Measurements from ENCODE around the gene IGFN1. TPM values are rescaled to one million over a fixed set of nuclear protein-coding genes. Genes with fewer than 3 reads are reported as not detected.
A peak's percentile ranks its signal among the peaks of the same experiment; 100 is the strongest.

The IGFN1 gene
- total and polyA plus RNA-seq, 10 donors, result 0.02 to 0.03 (median 0.02) TPM; not detected in 7

DNA sequence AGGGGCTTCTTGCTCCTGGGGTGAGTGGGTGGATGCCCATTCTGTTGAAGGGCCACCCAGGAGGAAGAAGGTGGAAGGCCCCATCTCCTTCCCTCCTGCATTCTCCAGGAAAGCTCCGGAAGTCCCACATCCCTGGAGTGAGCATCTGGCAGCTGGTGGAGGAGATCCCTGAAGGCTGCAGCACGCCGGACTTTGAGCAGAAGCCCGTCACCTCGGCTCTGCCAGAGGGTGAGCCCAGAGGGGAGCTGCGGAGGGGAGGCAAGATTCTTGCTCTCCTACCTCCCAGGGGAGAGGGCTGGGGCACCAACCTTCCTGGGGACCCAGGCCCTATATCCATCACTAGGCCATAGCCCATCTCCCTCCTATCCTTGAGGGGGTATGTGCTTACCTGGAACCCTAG lies 3.4 kb downstream of the IGFN1 start:
- intact Hi-C loops (cut with DNase I; ENCODE audit: low total_unique reads), result no loop called here
- DNase-seq, result peak; percentile 54
- H3K36me3 ChIP-seq, result no peaks in the 10 kb centered on the region
- 80 to 92% (median 89%) methylated on average over 6 of the region's 6 CpGs for WGBS, 5 donors
- H3K4me3 ChIP-seq, result no peak overlapping the region
- TF ChIP-seq POLR2A (IDR thresholded peaks at IDR 0.05) (no peak), POLR2AphosphoS5 (IDR thresholded peaks at IDR 0.05) (no peak)
- TF ChIP-seq, protein P1, sequence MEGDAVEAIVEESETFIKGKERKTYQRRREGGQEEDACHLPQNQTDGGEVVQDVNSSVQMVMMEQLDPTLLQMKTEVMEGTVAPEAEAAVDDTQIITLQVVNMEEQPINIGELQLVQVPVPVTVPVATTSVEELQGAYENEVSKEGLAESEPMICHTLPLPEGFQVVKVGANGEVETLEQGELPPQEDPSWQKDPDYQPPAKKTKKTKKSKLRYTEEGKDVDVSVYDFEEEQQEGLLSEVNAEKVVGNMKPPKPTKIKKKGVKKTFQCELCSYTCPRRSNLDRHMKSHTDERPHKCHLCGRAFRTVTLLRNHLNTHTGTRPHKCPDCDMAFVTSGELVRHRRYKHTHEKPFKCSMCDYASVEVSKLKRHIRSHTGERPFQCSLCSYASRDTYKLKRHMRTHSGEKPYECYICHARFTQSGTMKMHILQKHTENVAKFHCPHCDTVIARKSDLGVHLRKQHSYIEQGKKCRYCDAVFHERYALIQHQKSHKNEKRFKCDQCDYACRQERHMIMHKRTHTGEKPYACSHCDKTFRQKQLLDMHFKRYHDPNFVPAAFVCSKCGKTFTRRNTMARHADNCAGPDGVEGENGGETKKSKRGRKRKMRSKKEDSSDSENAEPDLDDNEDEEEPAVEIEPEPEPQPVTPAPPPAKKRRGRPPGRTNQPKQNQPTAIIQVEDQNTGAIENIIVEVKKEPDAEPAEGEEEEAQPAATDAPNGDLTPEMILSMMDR (IDR thresholded peaks at IDR 0.05 in 8 of 11, conservative IDR thresholded peaks at IDR 0.05 in 3 of 11), result no peak
- H3K27me3 ChIP-seq (replicated peaks in 1 of 7), result peaks cover 0 to 20% (median 5%) of the 10 kb centered on the region in 7 donors
- H3K9me3 ChIP-seq, result no peaks in the 10 kb centered on the region
- no peaks in the 10 kb centered on the region for H3K4me1 ChIP-seq
- no peak overlapping the region for H3K27ac ChIP-seq

DNA sequence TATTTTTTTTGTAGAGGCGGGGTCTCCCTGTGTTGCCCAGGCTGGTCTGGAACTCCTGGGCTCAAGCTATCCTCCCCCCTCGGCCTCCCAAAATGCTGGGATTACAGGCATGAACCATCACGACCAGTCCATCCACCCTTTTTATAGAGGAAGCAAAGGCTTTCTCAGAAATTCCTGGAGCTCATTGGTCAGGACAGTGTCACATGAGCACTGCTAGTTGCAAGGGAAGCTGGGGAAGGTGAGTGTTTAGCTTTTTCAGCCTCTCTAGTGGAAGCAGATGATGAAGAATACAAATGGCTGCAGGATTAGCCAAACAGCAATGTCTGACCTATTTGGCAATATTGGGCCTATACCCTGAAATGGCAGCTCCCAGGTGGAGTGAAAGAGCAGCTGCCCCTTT lies 8.0 kb downstream of the IGFN1 start:
- DNase-seq, result peak; percentile 14
- H3K4me3 ChIP-seq, result no peak overlapping the region
- no peaks in the 10 kb centered on the region for H3K27me3 ChIP-seq (replicated peaks in 1 of 7)
- intact Hi-C loops (cut with DNase I; ENCODE audit: low total_unique reads), result no loop called here
- H3K4me1 ChIP-seq, result no peaks in the 10 kb centered on the region
- no peak overlapping the region for H3K27ac ChIP-seq
- TF ChIP-seq, protein P1 (IDR thresholded peaks at IDR 0.05 in 8 of 11, conservative IDR thresholded peaks at IDR 0.05 in 3 of 11), result no peak
- TF ChIP-seq POLR2A (IDR thresholded peaks at IDR 0.05) (no peak), POLR2AphosphoS5 (IDR thresholded peaks at IDR 0.05) (no peak)
- H3K36me3 ChIP-seq, result no peaks in the 10 kb centered on the region
- no peaks in the 10 kb centered on the region for H3K9me3 ChIP-seq
- WGBS, 5 donors, result 81 to 92% (median 87%) methylated on average over 3 of the region's 3 CpGs

DNA sequence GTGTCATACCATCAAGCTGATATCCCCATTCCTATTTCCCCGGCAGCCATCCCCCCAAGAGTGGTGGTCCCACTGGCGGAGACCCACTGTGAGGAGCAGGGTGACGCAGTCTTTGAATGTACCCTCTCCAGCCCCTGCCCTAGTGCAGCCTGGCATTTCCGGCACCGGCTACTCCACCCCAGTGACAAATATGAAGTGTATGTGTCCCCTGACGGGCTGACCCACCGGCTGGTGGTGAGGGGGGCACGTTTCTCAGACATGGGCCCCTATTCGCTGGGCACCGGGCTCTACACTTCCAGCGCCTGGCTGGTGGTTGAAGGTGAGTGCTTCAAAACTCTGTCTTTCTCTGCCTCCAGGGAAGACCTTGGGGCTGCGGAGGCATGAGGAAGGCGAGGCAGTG lies 14.4 kb downstream of the IGFN1 start:
- H3K4me1 ChIP-seq, result no peaks in the 10 kb centered on the region
- no peaks in the 10 kb centered on the region for H3K9me3 ChIP-seq
- 79 to 87% (median 81%) methylated on average over 11 to 13 of the region's 13 CpGs for WGBS, 5 donors
- DNase-seq, result peak; percentile 62
- TF ChIP-seq POLR2AphosphoS5 (IDR thresholded peaks at IDR 0.05) (no peak), POLR2A (IDR thresholded peaks at IDR 0.05) (no peak)
- TF ChIP-seq, protein P1 (IDR thresholded peaks at IDR 0.05 in 8 of 11, conservative IDR thresholded peaks at IDR 0.05 in 3 of 11), result no peak
- intact Hi-C loops (cut with DNase I; ENCODE audit: low total_unique reads), result no loop called here
- H3K27ac ChIP-seq, result no peak overlapping the region
- peaks cover 0 to 15% (median 0%) of the 10 kb centered on the region in 7 donors for H3K27me3 ChIP-seq (replicated peaks in 1 of 7)
- H3K36me3 ChIP-seq, result no peaks in the 10 kb centered on the region
- no peak overlapping the region for H3K4me3 ChIP-seq

DNA sequence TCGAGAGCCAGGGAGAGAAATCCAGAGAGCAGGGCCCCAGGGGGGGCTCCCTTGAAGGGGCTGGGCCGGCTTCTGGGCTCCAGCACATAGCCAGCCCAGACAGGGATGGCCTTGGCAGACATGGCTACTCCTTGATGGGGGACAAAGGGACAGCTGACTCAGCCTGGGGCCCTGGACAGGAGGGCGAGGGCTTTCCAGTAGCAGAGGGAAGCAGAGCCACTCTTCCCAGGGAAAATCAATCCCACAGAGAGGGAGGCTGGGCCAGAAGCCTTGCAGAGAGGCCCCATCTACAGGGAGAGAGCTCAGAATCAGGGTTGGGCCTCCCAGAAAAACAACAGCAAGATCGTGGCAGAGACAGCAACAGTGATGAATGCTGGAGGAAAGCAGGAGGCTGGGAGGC lies 15.6 kb downstream of the IGFN1 start:
- TF ChIP-seq, protein P1 (IDR thresholded peaks at IDR 0.05 in 8 of 11, conservative IDR thresholded peaks at IDR 0.05 in 3 of 11), result no peak
- TF ChIP-seq POLR2AphosphoS5 (IDR thresholded peaks at IDR 0.05), result no peak
- TF ChIP-seq POLR2A (IDR thresholded peaks at IDR 0.05), result no peak
- peak; percentile 63 for DNase-seq

More for the DNA sequence above, 15.6 kb downstream of the IGFN1 start:
- intact Hi-C loops (cut with DNase I; ENCODE audit: low total_unique reads), result no loop called here
- WGBS, 5 donors, result 55 to 73% (median 65%) methylated on average over 4 of the region's 4 CpGs
- H3K27ac ChIP-seq, result no peak overlapping the region
- no peak overlapping the region for H3K4me3 ChIP-seq
- no peaks in the 10 kb centered on the region for H3K36me3 ChIP-seq
- H3K4me1 ChIP-seq, result no peaks in the 10 kb centered on the region
- H3K9me3 ChIP-seq, result no peaks in the 10 kb centered on the region
- peaks cover 0 to 18% (median 0%) of the 10 kb centered on the region in 7 donors for H3K27me3 ChIP-seq (replicated peaks in 1 of 7)
